SH-SY5Y (cell line): Measurements from ENCODE around the gene TNPO2.

Source experiments
- GATA2 ChIP-seq: IDR thresholded peaks from 2 replicates; pipeline ENCODE4 v1.6.1; 2011; ENCODE audit warnings: mild to moderate bottlenecking, low read depth, low read length
- GATA3 ChIP-seq: IDR thresholded peaks from 2 replicates; pipeline ENCODE4 v1.6.1; 2011; ENCODE audit warnings: low read depth, mild to moderate bottlenecking, low read length, moderate library complexity

Gene TNPO2

GRCh38 chr19:12752056-12752781, 28.5 kb upstream of the TNPO2 start:
- TF ChIP-seq GATA2, result no peak
- no peak for TF ChIP-seq GATA3

GRCh38 chr19:12751635-12752034, 27.9 kb upstream of the TNPO2 start, which contains the start of gene BEST2:
Gene BEST2 (plus strand): TSS chr19:12751791. CDS start chr19:12752593, 802 bp downstream.
- no peak for TF ChIP-seq GATA2
- TF ChIP-seq GATA3, result no peak

GRCh38 chr19:12750851-12751250, 27.1 kb upstream of the TNPO2 start:
- TF ChIP-seq GATA3 (no peak), GATA2 (no peak)

- TF ChIP-seq GATA2 (no peak), GATA3 (no peak)
Measured at GRCh38 chr19:12749938-12750521, 26.3 kb upstream of the TNPO2 start.

GRCh38 chr19:12748489-12748888, 24.8 kb upstream of the TNPO2 start:
- TF ChIP-seq GATA2 (no peak), GATA3 (no peak)

- TF ChIP-seq GATA3 (no peak), GATA2 (no peak)
Measured at GRCh38 chr19:12745166-12745897, 21.6 kb upstream of the TNPO2 start.

- no peak for TF ChIP-seq GATA2
- no peak for TF ChIP-seq GATA3
Measured at GRCh38 chr19:12737835-12738351, 14.2 kb upstream of the TNPO2 start.

GRCh38 chr19:12736995-12737834, 13.5 kb upstream of the TNPO2 start, which contains the start of gene GET3:
Gene GET3 (plus strand): TSS chr19:12737497. CDS start chr19:12737506, 9 bp downstream.
- TF ChIP-seq GATA2 (no peak), GATA3 (no peak)

- TF ChIP-seq GATA3 (no peak), GATA2 (no peak)
Measured at GRCh38 chr19:12733369-12734214, 9.9 kb upstream of the TNPO2 start.

GRCh38 chr19:12731337-12731736, 7.6 kb upstream of the TNPO2 start:
- no peak for TF ChIP-seq GATA3
- no peak for TF ChIP-seq GATA2

GRCh38 chr19:12730064-12730463, 6.3 kb upstream of the TNPO2 start:
- no peak for TF ChIP-seq GATA2
- no peak for TF ChIP-seq GATA3

GRCh38 chr19:12727745-12728433, 4.2 kb upstream of the TNPO2 start:
- TF ChIP-seq GATA3, result no peak
- no peak for TF ChIP-seq GATA2
